Measurements from ENCODE around the gene CDKN2D. TPM values are rescaled to one million over a fixed set of nuclear protein-coding genes. Genes with fewer than 3 reads are reported as not detected.
A peak's percentile ranks its signal among the peaks of the same experiment; 100 is the strongest.

Gene CDKN2D
- total and polyA plus RNA-seq, 10 of the 15 experiments (the other 5 are each of a cell fraction or from before 2014, with no cell fraction given) = 0.53 to 17.2 (median 6.7) TPM

DNA sequence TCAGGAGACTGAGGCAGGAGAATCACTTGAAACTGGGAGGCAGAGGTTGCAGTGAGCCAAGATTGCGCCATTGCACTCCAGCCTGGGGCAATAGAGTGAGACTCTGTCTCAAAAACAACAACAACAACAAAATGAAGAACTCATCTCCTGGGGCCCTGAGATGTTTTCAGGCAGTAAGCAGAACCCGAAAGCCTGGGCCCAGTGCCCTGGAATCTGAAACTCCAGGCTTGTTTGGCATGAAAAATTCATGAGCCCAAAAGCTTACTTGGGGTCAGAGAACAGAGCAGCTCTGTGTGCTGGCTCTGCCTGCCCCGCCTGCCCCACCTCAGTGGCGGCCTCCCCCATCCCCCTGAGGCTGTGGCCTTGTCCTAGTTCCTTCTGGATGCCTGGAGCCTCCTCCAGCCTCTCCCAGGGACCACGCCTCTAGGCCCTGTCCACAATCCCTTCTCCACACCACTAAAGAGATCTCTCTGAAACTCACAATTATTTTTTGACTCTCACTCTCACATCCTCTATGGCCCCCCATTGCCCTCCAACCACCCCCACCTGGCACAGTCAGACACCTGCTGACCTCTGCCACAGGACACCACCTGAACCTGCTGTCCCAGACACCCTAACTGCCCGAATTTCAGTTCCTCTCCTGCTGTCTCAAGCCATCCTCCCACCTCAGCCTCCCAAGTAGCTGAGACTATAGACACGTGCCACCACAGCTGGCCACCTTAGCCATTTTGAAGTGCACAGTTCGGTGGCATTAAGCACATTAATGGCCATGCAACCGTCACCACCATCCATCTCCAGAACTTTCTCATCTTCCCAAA is 25.2 kb upstream of the CDKN2D start:
- BruUV-seq (replicated peaks) = no TSS peak
- CTCF ChIA-PET = interaction anchor here (1.0 to 5.3 kb wide), 5 partner anchors 9 to 105 kb away, joined by 3 to 38 read pairs (median 4); no protein-coding TSS in a partner anchor
- TF ChIP-seq EZH2 (IDR thresholded peaks at IDR 0.05; ENCODE audit: borderline replicate concordance, control insufficient read depth, low read depth, low read length) (no peak), TAF1 (IDR thresholded peaks at IDR 0.05; ENCODE audit: borderline replicate concordance, low read depth, low read length) (no peak), MYB (IDR thresholded peaks at IDR 0.05; ENCODE audit: borderline replicate concordance, low read depth, low read length) (no peak), BHLHE40 (IDR thresholded peaks at IDR 0.05; ENCODE audit: borderline replicate concordance in 1 of 2, low read depth in 2 of 2, low read length in 1 of 2) (peak; percentile 91 to 94), NR2F1 (conservative IDR thresholded peaks at IDR 0.05) (peak; percentile 93), SIN3A (IDR thresholded peaks at IDR 0.05; ENCODE audit: low read depth, low read length) (no peak), SPI1 (IDR thresholded peaks at IDR 0.05; ENCODE audit: borderline replicate concordance, insufficient read depth, low read depth, low read length) (peak; percentile 93), NR2C1 (IDR thresholded peaks at IDR 0.05) (no peak), RAD51 (IDR thresholded peaks at IDR 0.05) (peak; percentile 74), SMARCA5 (IDR thresholded peaks at IDR 0.05) (0 out of 2 replicates have a peak, but pooled peaks have one; percentile 48), HDGF (IDR thresholded peaks at IDR 0.05) (peak; percentile 65; the same call in 1 of the 2 replicates), YBX1 (IDR thresholded peaks at IDR 0.05) (no peak), IRF4 (IDR thresholded peaks at IDR 0.05; ENCODE audit: low read depth, low read length) (0 out of 2 replicates have a peak, but pooled peaks have one; percentile 69), EED (IDR thresholded peaks at IDR 0.05; ENCODE audit: low read depth) (peak; percentile 67; the same call in 1 of the 2 replicates)
- TF ChIP-seq, protein P1, sequence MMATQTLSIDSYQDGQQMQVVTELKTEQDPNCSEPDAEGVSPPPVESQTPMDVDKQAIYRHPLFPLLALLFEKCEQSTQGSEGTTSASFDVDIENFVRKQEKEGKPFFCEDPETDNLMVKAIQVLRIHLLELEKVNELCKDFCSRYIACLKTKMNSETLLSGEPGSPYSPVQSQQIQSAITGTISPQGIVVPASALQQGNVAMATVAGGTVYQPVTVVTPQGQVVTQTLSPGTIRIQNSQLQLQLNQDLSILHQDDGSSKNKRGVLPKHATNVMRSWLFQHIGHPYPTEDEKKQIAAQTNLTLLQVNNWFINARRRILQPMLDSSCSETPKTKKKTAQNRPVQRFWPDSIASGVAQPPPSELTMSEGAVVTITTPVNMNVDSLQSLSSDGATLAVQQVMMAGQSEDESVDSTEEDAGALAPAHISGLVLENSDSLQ (IDR thresholded peaks at IDR 0.05) = no peak
- TF ChIP-seq, protein P2, sequence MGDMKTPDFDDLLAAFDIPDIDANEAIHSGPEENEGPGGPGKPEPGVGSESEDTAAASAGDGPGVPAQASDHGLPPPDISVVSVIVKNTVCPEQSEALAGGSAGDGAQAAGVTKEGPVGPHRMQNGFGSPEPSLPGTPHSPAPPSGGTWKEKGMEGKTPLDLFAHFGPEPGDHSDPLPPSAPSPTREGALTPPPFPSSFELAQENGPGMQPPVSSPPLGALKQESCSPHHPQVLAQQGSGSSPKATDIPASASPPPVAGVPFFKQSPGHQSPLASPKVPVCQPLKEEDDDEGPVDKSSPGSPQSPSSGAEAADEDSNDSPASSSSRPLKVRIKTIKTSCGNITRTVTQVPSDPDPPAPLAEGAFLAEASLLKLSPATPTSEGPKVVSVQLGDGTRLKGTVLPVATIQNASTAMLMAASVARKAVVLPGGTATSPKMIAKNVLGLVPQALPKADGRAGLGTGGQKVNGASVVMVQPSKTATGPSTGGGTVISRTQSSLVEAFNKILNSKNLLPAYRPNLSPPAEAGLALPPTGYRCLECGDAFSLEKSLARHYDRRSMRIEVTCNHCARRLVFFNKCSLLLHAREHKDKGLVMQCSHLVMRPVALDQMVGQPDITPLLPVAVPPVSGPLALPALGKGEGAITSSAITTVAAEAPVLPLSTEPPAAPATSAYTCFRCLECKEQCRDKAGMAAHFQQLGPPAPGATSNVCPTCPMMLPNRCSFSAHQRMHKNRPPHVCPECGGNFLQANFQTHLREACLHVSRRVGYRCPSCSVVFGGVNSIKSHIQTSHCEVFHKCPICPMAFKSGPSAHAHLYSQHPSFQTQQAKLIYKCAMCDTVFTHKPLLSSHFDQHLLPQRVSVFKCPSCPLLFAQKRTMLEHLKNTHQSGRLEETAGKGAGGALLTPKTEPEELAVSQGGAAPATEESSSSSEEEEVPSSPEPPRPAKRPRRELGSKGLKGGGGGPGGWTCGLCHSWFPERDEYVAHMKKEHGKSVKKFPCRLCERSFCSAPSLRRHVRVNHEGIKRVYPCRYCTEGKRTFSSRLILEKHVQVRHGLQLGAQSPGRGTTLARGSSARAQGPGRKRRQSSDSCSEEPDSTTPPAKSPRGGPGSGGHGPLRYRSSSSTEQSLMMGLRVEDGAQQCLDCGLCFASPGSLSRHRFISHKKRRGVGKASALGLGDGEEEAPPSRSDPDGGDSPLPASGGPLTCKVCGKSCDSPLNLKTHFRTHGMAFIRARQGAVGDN (IDR thresholded peaks at IDR 0.05) = peak; percentile 76
- TF ChIP-seq, protein P3, sequence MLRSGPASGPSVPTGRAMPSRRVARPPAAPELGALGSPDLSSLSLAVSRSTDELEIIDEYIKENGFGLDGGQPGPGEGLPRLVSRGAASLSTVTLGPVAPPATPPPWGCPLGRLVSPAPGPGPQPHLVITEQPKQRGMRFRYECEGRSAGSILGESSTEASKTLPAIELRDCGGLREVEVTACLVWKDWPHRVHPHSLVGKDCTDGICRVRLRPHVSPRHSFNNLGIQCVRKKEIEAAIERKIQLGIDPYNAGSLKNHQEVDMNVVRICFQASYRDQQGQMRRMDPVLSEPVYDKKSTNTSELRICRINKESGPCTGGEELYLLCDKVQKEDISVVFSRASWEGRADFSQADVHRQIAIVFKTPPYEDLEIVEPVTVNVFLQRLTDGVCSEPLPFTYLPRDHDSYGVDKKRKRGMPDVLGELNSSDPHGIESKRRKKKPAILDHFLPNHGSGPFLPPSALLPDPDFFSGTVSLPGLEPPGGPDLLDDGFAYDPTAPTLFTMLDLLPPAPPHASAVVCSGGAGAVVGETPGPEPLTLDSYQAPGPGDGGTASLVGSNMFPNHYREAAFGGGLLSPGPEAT (IDR thresholded peaks at IDR 0.05; ENCODE audit: low read depth) = peak; percentile 78

More for the DNA sequence above, 25.2 kb upstream of the CDKN2D start:
- in situ Hi-C loops (cut with MboI) (no loop called here), intact Hi-C loops (cut with micrococcal nuclease; ENCODE audit: unreplicated experiment) (no loop called here)
- ChIA-PET SMC1A (ENCODE audit: uncharacterized antibody, unreplicated experiment) (interaction anchor here (0.7 to 3.7 kb wide), 5 partner anchors 11 to 51 kb away, joined by 3 to 34 read pairs (median 16); partner anchors contain the start of gene KRI1), RAD21 (ENCODE audit: unreplicated experiment) (interaction anchor here (1.0 to 4.1 kb wide), 7 partner anchors 8 to 324 kb away, joined by 4 to 32 read pairs (median 7); partner anchors contain the start of genes ICAM1 and QTRT1), POLR2A (interaction anchor here (0.9 to 3.9 kb wide), 4 partner anchors 10 to 51 kb away, joined by 3 to 43 read pairs (median 4); no protein-coding TSS in a partner anchor)
- Histone ChIP-seq H3K9me3 (replicated peaks; ENCODE audit: control insufficient read depth, insufficient read depth, low read length) (no peaks in the 10 kb centered on the region), H3K4me3 (no peak overlapping the region), H3K4me1 (ENCODE audit: control insufficient read depth, insufficient read depth, low read length) (peaks cover 33% of the 10 kb centered on the region), H3K4me2 (ENCODE audit: control insufficient read depth, insufficient read depth) (peak overlapping the region; percentile 21; the same call in 1 of the 2 replicates), H3K27ac (ENCODE audit: control insufficient read depth, insufficient read depth) (no peak overlapping the region), H2AFZ (ENCODE audit: control insufficient read depth, low read depth, low read length) (peak overlapping the region; percentile 16; the same call in 1 of the 2 replicates), H4K20me1 (ENCODE audit: control insufficient read depth, insufficient read depth) (no peaks in the 10 kb centered on the region), H3K36me3 (ENCODE audit: control insufficient read depth in 2 of 2, insufficient read depth in 2 of 2, low read length in 1 of 2) (no peaks in the 10 kb centered on the region), H3K9ac (ENCODE audit: control insufficient read depth, insufficient read depth, low read length) (no peak overlapping the region), H3K27me3 (replicated peaks in 1 of 2; ENCODE audit: control insufficient read depth in 2 of 2, insufficient read depth in 2 of 2, low read length in 1 of 2) (no peaks in the 10 kb centered on the region), H3K79me2 (ENCODE audit: control insufficient read depth, insufficient read depth, low read length) (no peaks in the 10 kb centered on the region)
- ATAC-seq (peak; percentile 84), FAIRE-seq (peak; percentile 84), DNase-seq (ENCODE audit: low read depth, low spot score) (peak; percentile 72)
- WGBS (ENCODE audit: insufficient coverage, insufficient replicate concordance, low lambda C conversion rate, missing lambda C conversion rate) = 47% methylated on average over 9 of the region's 9 CpGs

Measured in GM12878 (cell line).